Measurements from ENCODE around the gene KRT76.

The KRT76 gene

GRCh38 chr12:52776913-52777395 lies at the start of gene KRT76:
Gene KRT76, minus strand, starts transcription at chr12:52777345. Its CDS starts 54 bp downstream, at chr12:52777291.
- no peak for DNase-seq

GRCh38 chr12:52825961-52826360 lies 48.8 kb upstream of the KRT76 start:
- no peak for DNase-seq

- no peak for DNase-seq
These were observed 47.7 kb upstream of the KRT76 start for GRCh38 chr12:52824741-52825410.

GRCh38 chr12:52823761-52824450 lies 46.8 kb upstream of the KRT76 start:
- no peak for DNase-seq

GRCh38 chr12:52822771-52823510 lies 45.8 kb upstream of the KRT76 start:
- DNase-seq: no peak

GRCh38 chr12:52821826-52822660 lies 44.9 kb upstream of the KRT76 start:
- no peak for DNase-seq

- no peak for DNase-seq
These were observed 44.1 kb upstream of the KRT76 start for GRCh38 chr12:52821071-52821730.

GRCh38 chr12:52820521-52820920 lies 43.4 kb upstream of the KRT76 start:
- no peak for DNase-seq

- DNase-seq: no peak
These were observed 42.8 kb upstream of the KRT76 start for GRCh38 chr12:52819731-52820510.

- no peak for DNase-seq
These were observed 41.8 kb upstream of the KRT76 start for GRCh38 chr12:52818887-52819420.

GRCh38 chr12:52818388-52818787 lies 41.2 kb upstream of the KRT76 start:
- no peak for DNase-seq

- DNase-seq: no peak
These were observed 40.6 kb upstream of the KRT76 start for GRCh38 chr12:52817699-52818238.

- DNase-seq: no peak
These were observed 40.0 kb upstream of the KRT76 start for GRCh38 chr12:52817003-52817698.

- DNase-seq: no peak
These were observed 38.8 kb upstream of the KRT76 start for GRCh38 chr12:52815676-52816588.

GRCh38 chr12:52815161-52815560 lies 38.0 kb upstream of the KRT76 start:
- no peak for DNase-seq

GRCh38 chr12:52814710-52815155 lies 37.6 kb upstream of the KRT76 start:
- no peak for DNase-seq

GRCh38 chr12:52813885-52814709 lies 37.0 kb upstream of the KRT76 start, which contains the start of gene KRT4:
Gene KRT4, minus strand, starts transcription at chr12:52814116. Its CDS starts 58 bp downstream, at chr12:52814058.
- no peak for DNase-seq

All from CD4-positive, alpha-beta T cell treated with Interleukin-21 for 1 hour (primary cell).